SKM-1 (cell line): Measurements from ENCODE around the gene TUBA4A.
"Not testable (repeated sequence)": the region's sequence is repeated elsewhere in the genome, so short reads cannot be mapped to it uniquely, and the experiment has no call there.

Source experiments
- DNase-seq: peaks from one replicate; lab custom pipeline; 2025; ENCODE audit not compliant: unreplicated experiment; lab: John Stamatoyannopoulos, UW

The TUBA4A gene

DNA sequence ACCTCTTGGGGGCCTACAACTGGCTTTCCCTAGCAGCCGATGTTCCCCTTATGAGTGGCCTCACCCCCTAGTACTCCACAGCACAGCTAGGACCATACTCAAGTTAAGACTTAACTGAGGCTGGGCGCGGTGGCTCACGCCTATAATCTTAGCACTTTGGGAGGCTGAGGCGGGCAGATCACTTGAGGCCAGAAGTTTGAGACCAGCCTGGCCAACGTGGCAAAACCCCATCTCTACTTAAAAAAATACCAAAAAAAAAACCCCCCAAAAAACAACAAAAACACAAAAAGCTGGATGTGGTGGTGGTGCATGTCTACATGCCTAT, 33.4 kb upstream of the TUBA4A start:
- not testable (repeated sequence) for DNase-seq

DNA sequence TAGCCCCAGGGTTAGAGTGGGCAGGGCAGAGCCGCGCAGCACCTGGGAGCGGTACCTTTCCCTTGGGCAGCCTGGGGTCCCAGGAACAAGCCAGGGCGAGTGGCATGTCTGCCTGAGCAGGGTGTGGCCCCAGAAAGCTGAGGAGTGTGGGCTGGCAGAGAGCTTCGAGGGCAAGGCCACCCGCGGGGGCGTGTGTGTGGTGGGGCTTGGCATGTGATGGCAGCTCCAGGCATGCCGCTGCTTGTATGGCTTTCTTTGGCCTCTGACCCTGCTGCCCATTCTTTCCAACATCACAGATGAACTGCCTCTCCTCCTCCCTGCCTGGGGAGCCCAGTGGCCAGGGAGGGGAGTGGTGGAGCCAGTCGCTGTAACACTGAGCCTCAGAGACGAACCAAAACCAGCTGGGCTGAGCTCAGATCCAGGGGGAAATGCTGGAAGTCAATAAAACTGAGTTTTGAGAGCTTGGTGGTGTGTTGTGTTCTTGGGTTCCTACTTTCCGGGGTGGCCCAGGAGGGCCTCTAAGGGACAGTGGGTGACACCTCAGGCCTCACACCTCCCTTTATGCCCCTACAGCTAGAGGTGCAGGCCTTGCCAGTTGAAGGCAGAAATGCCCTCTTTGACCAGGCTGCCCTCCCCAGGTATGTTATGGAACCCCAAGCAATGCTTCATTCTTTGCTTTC, 32.9 kb upstream of the TUBA4A start:
- DNase-seq: no peak

DNA sequence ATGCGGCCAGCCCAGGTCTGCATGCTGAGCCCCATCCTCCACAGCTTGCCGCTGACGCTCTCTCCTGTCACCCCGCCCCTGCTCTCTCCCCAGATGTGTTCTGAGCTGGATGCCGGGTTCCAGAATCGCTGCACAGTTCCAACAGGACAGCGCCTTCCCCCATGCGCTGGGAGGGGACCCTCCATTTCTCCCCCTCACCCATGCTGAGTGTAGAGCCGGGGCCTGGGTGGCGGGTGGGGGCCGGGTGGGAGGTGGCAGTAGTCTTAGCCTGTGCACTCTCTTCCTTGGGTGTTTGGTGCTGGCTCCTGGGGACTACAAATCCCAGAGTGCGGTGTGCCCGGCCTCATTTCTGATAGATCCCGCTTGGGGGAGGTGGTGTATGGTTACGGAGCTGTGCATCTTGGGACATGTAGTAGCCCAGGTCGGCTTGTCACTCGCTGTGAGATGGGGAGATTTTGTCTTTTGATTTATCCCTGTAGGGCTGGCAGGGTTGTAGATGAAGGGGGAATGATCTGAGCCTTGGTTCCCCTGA, 32.2 kb upstream of the TUBA4A start:
- no peak for DNase-seq

DNA sequence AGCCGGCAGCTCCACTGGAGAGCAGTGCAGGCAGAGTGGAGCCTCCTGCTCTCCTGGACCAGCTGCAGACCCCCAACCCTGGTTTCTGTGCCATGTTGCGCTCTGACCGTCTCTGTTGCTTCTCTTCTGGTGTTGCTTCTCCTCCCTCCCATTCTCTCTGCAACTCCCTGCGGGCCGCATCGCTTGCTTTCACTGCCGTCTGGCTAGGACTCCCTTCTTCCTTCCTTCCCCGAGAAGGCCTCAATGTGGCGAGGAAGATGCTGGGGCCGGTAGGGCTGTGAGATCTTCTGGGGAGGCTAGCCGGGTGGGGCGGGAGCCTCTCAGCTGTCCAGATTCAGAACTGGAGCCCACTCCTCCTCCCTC, 31.6 kb upstream of the TUBA4A start:
- no peak for DNase-seq

DNA sequence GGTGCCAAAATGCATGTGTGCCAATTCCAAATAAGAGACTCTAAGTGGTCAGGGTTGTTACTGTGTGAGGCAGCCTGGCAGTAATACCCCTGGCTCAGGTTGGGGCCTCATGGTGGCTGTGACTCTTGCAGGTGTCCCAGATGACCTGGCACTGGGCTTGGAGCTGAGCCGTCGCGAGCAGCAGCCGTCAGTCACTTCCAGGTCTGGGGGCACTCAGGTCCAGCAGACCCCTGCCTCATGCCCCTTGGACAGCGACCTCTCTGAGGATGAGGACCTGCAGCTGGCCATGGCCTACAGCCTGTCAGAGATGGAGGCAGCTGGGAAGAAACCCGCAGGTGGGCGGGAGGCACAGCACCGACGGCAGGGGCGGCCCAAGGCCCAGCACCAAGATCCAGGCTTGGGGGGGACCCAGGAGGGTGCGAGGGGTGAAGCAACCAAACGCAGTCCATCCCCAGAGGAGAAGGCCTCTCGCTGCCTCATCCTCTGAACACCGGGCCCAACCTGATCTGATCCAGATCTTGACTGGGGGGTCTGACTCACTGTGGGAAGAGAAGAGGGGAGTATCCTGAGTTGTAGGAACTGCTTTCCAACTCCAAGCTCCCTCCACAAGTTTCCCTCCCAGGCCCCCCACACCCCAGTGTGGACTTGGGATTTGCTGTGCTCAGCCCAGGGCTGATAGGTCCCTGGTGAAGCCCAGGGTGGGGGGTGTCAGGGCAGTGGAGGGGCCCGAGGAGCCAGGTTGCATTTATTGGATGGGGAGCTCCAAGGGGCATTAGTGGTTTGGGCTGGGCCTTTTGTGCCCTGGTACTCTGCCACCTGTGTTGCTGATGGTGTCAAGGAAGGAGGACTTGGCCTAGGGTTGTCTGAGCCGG, 31.0 kb upstream of the TUBA4A start:
- no peak for DNase-seq

DNA sequence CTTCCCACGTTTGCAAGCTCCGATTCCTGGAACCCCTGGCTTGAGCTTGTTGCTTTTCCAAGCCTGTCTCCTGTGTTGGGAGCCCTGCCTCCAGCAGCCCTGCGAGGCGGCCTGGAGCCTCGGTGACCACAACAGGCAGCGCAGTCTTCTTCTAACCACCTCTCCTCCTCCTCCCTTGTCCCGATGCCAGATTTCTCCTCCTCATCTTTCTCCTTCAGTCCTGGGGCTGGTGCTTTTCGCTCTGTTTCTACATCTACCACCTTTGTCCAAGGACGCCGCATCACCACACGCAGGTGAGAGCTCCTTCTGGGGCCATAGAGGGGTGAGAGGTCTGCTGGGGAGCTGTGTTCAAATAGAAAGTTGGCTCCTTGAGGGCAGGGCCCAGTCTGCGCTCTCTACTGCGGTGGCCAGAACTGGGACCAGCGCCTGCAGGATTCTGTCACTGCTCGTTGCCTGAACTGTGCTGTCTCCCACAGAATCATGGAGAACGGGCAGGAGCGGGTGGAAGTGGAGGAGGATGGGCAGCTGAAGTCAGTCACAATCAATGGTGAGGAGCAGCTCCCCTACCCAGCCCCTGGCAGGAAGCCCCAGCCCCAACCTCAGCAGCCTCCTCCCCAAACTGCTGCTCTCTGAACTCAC, 29.3 kb upstream of the TUBA4A start:
- DNase-seq: no peak

DNA sequence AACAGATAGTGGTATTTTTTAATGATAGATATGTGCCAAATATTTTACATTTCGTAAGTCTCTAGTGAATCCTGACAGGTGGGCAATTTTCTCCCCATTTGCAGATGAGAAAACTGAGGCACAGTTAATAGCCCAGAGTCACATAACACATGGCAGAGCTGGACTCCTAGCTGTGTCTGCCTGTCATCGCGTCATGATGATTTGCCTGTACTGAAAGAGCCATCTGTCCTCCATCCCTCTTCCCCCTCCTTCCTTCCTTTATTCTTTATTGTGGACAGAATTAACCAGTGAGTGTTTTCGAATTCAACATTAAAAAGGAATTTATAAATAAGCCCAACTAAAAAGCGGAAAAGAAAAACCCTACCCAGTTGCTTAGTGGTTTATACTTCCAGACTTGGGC, 28.7 kb upstream of the TUBA4A start:
- no peak for DNase-seq

DNA sequence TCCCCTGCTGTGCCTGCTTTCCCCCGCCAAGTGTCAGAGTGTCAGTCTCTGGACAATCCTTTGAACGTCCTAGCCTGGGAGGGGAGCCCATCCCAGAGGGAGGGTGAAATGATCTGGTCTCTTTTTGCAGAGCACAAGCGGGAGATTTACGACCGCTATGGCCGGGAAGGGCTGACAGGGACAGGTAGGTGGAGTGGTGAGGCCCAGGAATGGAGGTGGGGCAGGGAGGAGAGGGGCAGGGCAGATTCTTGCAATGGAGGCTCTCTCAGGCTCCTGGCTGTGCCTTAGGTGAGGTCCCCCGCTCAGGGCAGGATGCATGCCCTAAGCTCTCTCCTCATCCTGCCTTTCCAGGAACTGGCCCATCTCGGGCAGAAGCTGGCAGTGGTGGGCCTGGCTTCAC, 27.9 kb upstream of the TUBA4A start:
- no peak for DNase-seq

DNA sequence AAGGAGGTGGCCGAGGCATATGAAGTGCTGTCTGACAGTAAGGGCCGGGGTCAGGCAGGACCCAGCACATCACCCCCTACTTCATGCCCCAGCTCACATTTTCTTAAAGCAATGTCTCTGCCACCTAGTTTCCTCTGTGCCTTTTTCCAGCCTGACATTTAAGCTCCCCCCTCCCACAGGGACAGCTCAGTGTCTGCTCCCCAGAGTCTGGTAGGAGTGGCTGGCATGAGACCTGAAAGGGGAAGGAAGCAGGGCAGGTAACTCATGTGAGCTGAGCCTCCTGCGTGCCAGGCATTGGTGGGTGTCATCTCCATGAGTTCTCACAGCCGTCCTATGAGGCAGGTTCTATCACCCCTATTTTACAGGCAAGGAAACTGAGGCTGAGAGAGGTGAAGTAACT, 26.9 kb upstream of the TUBA4A start:
- no peak for DNase-seq

DNA sequence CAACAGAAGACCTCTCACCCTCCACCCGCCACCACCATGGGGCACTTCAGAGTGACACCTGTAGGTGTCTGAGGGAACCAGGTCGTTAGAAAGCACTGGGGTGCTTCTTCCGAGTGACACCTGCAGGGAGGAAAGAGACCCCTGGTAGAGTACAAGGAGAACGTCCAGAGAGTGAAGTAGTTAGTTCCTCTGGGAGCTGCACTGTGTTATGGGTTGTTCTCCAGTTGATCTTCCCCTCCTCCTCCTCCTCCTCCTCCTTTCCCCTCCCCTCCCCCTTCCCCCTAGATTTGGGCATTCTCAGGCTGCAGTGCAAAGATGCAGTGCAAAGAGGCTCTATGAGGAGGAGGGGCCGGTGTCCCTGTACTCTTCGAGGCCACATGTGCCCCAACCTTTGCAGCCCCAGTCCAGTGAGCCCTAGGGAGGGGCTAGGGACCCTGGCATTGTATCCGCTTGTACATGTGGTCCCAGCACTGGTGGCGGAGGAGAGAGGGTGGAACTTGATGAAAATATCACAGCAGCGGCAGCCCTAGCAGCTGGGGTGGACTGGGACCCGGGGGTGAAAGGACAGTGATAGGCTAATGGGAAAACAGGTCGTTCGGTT, 26.3 kb upstream of the TUBA4A start:
- no peak for DNase-seq

DNA sequence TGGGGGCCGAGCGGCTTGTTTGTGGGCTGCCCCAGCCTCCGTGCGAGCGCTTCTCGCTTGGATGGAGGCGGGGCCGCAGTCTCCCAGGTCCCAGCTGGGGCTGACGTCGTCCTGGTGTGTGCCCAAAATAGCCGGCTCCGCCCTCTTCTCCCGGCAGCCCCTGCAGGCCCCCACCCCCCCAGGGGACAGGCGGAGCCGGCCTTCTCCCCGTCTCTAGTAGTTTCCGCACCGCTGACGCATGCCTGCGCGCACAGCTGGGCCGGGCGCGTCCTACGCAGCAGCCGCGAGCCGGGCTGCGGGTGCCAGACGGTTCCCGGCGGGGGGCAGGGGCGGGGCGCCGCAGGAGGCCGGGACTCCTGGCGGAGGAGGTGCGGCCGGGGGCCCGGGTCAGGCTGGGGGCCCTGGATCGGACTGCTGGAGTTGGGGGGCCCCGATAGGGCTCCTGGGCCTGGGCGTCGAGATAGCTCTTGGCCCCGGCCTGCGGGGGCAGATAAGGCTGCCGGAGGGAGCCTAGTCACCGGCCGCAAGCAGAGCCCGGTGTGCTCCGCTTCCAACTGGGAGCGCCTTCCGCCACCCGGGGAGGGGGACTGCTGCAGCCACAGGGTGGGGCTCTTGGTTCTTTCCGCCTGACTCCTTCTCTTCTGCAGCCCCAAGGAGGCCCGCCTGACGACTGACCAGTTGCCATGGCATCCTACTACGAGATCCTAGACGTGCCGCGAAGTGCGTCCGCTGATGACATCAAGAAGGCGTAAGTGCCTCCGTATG, 25.6 kb upstream of the TUBA4A start, which contains the start of gene DNAJB2:
Gene DNAJB2, plus strand, starts transcription at position 216 of the 765 bp plus-strand sequence. Its CDS starts 468 bp downstream, at position 684.
- DNase-seq: peak; percentile 96

DNA sequence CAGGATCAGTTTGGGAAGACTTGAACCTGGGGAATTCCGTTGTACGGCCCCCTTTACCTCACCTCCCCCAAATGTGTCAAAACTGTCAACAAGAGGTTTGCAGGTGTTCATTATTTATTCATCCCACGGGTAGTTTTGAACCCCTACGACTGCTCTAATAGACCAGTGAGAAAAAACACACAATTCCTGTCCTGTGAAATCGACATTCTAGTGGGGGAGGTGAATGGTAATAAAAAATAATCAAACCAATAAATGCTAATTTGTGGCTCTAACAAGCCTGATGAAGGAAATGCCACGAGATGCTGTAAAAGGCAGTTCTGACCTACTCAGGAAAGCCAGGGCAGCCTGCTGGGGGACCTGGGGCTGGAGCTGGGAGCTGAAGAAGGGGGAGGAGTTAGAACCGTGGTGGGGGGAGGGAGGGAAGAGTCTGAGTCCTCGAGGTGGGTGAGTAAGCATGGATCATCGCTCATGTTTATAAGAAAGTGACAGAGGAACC, 25.0 kb upstream of the TUBA4A start:
- DNase-seq: no peak

DNA sequence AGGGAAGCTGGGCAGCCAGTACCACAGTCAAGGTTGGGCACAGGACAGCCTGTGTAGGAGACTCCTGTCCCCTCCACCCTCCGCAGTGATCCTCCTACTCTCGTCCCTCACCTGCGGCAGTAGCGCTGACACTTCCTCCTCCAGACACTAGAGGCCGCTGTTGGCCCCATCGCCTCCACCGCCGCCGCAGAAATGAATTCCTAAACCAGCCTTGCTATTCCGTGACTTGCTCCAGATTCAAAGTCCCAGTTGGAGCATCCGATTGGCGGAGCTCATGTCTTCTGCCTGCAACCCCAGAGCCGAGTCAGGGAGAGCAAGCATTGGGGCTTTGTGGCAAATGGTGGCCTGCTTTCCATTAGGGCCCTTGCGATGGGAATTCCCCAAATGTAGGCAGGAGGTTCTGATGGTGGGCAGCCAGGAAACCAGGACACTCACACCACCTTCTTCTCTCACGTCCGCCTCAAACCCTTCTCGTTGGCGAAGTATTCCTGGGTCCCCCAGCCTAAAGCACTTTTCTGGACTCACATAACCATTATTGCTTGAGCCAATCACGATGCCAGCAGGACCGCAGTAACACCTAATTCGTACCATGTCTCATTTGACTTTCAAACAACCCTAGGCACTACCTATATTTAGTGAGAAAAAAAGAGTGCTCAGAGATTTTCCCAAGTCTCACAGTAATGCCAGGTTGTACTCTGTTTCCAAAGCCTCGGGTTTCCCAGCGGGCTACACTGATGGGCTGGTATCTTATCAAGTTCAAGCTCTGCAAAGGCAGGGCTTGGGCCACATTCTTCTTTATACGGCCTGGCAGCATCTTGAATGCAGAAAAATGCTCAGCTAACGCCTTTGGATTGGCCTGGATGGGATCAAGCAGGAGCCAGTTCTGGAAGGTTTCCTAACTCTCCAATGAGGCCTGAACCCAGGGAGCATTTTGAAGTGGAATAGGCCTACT, 24.3 kb upstream of the TUBA4A start:
- DNase-seq: peak; percentile 56

DNA sequence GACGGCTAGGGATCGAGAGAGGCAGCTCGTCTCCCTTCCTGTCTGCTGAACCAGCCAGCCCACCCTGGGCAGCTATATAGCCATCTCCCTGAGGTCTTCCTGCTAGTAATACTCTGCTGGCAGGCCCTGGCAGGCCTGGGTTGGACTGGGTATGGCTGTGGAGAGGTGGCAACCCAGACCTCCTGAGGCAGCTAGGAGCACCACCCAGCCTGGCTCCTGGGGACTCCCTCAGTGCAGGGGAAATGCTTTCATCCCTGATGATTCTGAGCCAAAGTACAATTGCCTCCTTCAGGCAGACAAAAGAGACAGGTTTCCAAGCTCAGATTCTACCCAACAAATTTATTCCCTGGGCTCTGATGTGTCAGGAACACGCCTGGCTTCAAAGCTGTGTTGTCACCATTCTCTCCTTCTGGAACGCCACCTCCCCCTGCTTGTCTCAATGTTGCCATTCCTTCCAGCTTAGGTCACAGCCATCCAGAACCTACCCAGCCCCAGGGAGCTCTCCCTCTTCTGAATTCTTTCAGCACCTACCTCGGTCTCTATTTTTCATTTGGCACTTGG, 20.7 kb upstream of the TUBA4A start:
- no peak for DNase-seq

DNA sequence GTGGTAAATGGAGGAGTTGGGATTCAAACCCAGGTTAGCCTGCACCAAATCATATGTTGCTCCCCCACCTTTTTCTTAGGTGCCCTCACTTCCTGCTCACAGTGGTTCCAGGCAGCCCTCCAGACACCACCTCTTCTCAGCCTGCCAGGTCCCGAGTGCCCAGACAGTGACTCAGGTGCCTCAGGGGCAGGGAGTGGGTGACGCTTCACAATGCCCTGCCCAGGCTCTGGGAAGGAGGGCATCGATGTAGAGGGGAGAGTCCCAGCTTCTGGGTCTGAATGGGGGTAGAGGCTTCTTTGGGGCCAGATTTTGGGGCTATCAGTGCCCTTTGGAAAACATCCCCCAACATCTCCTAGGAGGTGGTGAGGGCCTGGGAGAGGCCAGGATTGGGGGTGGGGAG, 20.2 kb upstream of the TUBA4A start:
- DNase-seq: no peak

DNA sequence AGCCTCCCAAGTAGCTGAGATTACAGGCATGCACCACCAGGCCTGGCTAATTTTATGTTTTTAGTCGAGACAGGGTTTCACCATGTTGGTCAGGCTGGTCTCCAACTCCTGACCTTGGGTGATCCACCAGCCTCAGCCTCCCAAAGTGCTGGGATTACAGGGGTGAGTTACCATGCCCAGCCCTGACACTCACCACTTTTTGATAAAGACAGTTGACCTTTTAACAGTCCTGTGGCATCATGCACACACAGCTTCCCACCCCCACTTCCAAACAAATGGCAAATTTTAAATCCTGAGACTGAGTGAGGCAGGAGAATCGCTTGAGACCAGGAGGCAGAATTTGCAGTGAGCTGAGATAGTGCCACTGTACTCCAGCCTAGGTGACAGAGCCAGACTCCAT, 19.3 kb upstream of the TUBA4A start:
- no peak for DNase-seq

DNA sequence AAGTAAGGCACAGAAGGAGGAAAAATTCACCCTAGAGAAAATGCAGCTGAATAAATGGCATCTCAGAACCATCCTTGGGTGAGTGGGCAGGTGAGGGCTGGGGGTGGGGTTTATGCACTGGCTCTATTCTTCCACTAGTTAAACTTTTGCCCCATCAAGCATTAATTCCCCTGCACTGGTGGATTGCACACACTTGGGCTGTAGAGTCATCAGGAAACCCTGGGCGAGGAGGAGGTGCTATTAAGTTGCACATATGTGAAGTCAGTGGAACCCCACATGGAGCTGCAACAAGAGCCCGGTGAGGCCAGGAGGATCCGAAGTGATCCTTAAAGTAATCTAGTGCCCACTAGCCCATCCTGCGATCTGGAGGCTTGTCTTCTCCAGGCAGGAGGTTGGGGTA, 18.6 kb upstream of the TUBA4A start:
- DNase-seq: no peak

DNA sequence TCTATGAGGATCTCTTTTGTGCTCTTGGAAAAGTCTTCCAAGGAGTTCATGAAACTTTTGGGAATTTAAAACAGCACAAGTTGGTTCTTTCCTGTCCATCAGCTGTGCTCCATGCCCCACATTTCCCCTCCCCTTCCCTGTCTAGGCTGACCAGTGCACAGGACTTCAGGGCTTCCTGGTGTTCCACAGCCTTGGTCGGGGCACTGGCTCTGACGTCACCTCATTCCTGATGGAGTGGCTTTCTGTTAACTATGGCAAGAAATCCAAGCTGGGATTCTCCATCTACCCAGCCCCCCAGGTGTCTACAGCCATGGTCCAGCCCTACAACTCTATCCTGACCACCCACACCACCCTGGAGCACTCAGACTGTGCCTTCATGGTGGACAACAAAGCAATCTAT, 17.3 kb upstream of the TUBA4A start:
- DNase-seq: no peak

DNA sequence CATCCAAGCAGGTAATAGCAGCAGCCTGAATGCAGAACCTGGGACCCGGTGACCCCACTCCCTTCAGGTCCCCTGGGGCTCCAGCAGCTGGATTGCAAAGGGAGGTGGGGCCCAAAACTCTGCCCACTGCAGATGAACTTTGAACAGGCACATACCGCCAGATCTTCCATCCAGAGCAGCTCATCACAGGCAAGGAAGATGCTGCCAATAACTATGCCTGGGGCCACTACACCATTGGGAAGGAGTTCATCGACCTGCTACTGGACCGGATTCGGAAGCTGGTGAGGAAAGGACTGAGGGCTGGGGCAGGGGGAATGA, 16.3 kb upstream of the TUBA4A start:
- DNase-seq: no peak
